Osteoblast (primary cell): ENCODE measurements around the gene F10. TPM values are rescaled to one million over a fixed set of nuclear protein-coding genes. Genes with fewer than 3 reads are reported as not detected.
"Not testable (repeated sequence)": the region's sequence is repeated elsewhere in the genome, so short reads cannot be mapped to it uniquely, and the experiment has no call there.

Experiments
- DNase-seq: peaks from one replicate; pipeline ENCODE4 v3.0.0; 2011; ENCODE audit warnings: low spot score, mixed read lengths; ENCODE audit not compliant: insufficient read length; ENCODE audit errors: missing footprints
- H2AFZ ChIP-seq: 2 replicates; pipeline ENCODE4 v1.6.0; 2011; ENCODE audit warnings: mild to moderate bottlenecking, low read length
- H3K27ac ChIP-seq: 2 replicates; pipeline ENCODE4 v1.5.1; 2011; ENCODE audit warnings: mild to moderate bottlenecking, low read depth, low read length, moderate library complexity
- H3K27me3 ChIP-seq: 2 replicates; pipeline ENCODE4 v1.6.0; 2012; ENCODE audit warnings: mild to moderate bottlenecking, control low read depth, inconsistent platforms, low read length, moderate library complexity; ENCODE audit not compliant: insufficient read depth
- H3K36me3 ChIP-seq: 2 replicates; pipeline ENCODE4 v1.5.1; 2011; ENCODE audit warnings: mild to moderate bottlenecking, low read length, control low read depth, moderate library complexity; ENCODE audit not compliant: insufficient read depth
- H3K4me1 ChIP-seq: 2 replicates; pipeline ENCODE4 v1.5.1; 2011; ENCODE audit warnings: mild to moderate bottlenecking, low read length, control low read depth, moderate library complexity; ENCODE audit not compliant: insufficient read depth
- H3K4me2 ChIP-seq: 2 replicates; pipeline ENCODE4 v1.6.0; 2011; ENCODE audit warnings: mild to moderate bottlenecking, low read length; ENCODE audit not compliant: insufficient read depth
- H3K4me3 ChIP-seq: fragments of 200-600 bp; sonication (generic); 3 replicates; pipeline ENCODE4 v1.5.1; 2012; ENCODE audit warnings: mild to moderate bottlenecking, low read length, inconsistent platforms; ENCODE audit not compliant: insufficient read depth
- H3K79me2 ChIP-seq: 2 replicates; pipeline ENCODE4 v1.6.0; 2012; ENCODE audit warnings: mild to moderate bottlenecking, low read length, control low read depth, inconsistent platforms; ENCODE audit not compliant: insufficient read depth
- H3K9me3 ChIP-seq: 2 replicates; pipeline ENCODE4 v1.5.1; 2011; ENCODE audit warnings: low read depth, low read length, control low read depth
- H4K20me1 ChIP-seq: 2 replicates; pipeline ENCODE4 v1.6.0; 2012; ENCODE audit warnings: mild to moderate bottlenecking, low read length, control low read depth; ENCODE audit not compliant: insufficient read depth
- total RNA-seq: library from RNA; depleted of rRNA; stranded (reverse); fragments of >200 nt; gene quantifications from 2 replicates; pipeline ENCODE4 v1.2.3, GENCODE V29; 2012
- TF ChIP-seq, protein P1 (sequence below): IDR thresholded peaks from 2 replicates; pipeline ENCODE4 v1.5.1; 2011; ENCODE audit warnings: mild to moderate bottlenecking, low read depth, low read length, moderate library complexity; ENCODE audit errors: extremely low read depth

F10 gene
- total RNA-seq, 1 donor, result not detected

DNA sequence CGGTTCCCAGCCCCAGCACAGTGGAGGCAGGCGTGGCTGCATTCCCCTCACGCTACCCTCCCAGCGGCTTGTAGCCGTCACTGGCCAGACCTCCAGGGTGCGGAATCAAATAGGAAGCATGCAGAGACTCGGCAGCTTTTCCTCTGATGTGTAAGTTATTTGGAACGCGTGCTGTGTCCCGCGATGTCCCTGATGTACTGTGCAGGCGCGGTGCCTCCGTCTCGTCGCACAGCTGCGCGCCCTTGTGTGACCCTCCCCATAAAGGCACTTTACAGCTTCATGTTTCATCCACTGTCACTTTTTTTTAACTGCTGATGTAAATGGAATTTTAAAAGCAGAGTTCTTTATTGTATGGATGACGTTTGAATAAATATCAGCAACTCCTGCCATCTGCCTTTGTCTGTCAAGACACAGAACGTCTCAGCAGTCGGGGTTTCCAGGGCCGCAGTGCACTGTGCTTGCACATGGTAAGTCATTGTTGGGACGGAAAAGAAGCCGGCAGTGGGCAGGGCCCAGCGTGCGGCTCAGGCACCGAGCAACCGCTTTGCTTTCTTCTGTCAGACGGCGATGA lies 24.4 kb upstream of the F10 start:
- Histone ChIP-seq H3K27me3 (peaks cover 21% of the 10 kb centered on the region), H3K4me2 (no peak overlapping the region), H3K9me3 (no peaks in the 10 kb centered on the region), H3K27ac (no peak overlapping the region), H3K79me2 (no peaks in the 10 kb centered on the region), H2AFZ (no peak overlapping the region), H3K36me3 (no peaks in the 10 kb centered on the region), H4K20me1 (no peaks in the 10 kb centered on the region), H3K4me3 (no peak overlapping the region), H3K4me1 (no peaks in the 10 kb centered on the region)
- no peak for DNase-seq
- TF ChIP-seq, protein P1, sequence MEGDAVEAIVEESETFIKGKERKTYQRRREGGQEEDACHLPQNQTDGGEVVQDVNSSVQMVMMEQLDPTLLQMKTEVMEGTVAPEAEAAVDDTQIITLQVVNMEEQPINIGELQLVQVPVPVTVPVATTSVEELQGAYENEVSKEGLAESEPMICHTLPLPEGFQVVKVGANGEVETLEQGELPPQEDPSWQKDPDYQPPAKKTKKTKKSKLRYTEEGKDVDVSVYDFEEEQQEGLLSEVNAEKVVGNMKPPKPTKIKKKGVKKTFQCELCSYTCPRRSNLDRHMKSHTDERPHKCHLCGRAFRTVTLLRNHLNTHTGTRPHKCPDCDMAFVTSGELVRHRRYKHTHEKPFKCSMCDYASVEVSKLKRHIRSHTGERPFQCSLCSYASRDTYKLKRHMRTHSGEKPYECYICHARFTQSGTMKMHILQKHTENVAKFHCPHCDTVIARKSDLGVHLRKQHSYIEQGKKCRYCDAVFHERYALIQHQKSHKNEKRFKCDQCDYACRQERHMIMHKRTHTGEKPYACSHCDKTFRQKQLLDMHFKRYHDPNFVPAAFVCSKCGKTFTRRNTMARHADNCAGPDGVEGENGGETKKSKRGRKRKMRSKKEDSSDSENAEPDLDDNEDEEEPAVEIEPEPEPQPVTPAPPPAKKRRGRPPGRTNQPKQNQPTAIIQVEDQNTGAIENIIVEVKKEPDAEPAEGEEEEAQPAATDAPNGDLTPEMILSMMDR, result no peak

DNA sequence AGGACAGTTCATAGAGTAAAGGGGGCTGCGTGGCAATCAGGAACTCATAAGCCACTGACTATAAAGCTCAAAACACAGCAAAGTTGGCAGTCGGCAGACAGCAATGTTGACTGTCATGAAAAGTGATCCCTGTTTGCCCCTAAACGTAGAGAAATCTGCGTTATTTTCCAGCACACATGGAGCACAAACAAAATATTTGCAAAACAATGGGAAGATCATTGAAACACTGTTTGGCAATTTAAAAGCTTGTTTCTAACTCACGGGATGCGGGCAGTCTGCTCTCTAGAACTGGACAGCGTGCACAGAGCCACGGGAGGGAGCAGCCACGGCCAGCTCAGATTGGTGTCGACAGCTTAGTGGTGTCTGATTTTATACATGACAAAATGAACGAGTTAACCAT lies 23.5 kb upstream of the F10 start:
- no peaks in the 10 kb centered on the region for H3K9me3 ChIP-seq
- TF ChIP-seq, protein P1, result no peak
- no peaks in the 10 kb centered on the region for H3K36me3 ChIP-seq
- H2AFZ ChIP-seq, result no peak overlapping the region
- no peak overlapping the region for H3K4me2 ChIP-seq
- no peaks in the 10 kb centered on the region for H4K20me1 ChIP-seq
- H3K4me3 ChIP-seq, result no peak overlapping the region
- H3K79me2 ChIP-seq, result no peaks in the 10 kb centered on the region
- H3K27ac ChIP-seq, result no peak overlapping the region
- DNase-seq, result no peak
- no peaks in the 10 kb centered on the region for H3K4me1 ChIP-seq
- peaks cover 21% of the 10 kb centered on the region for H3K27me3 ChIP-seq

DNA sequence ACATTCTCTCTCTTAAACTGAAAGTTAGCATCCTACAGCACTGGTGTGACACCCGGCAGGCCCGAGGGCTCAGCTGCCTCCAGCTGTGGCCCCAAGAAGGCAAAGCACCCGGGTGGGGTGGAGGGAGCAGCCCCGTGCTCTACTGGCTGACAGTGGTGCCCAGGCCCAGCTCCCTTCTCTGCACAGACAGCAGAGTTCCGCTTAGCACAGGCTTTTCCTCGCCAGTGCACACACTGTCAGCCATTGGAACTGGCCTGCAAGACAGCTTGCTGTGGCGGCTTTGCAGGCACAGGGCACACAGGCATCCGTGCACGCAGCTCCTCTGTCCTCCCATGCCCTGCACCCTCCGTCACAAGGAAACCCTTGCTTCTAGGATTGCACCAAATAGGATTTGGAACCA lies 20.3 kb upstream of the F10 start:
- not testable (repeated sequence) for H3K36me3 ChIP-seq, H3K27ac ChIP-seq, H3K4me2 ChIP-seq, DNase-seq, H4K20me1 ChIP-seq, H3K4me3 ChIP-seq, H3K79me2 ChIP-seq, H3K9me3 ChIP-seq, H2AFZ ChIP-seq, H3K4me1 ChIP-seq
- H3K27me3 ChIP-seq, result peaks cover 21% of the 10 kb centered on the region

DNA sequence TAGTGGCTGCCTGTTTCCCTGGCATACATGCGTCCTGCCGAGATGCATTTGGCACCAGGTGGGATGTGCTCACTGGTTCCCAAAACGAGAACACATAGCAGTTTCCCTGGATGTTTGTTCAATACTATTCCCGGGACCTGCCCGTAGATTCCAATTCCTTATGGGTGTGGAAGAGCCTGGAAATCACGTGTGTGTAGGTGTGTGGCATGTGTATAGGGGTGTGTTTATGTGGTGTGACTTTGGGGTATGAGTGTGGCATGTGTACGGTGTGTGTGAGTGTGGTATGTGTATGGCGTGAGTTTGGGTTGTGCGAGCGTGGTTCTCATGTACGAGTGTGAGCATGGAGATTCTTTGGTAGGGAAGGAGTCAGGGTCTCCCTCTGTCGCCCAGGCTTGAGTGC lies 19.9 kb upstream of the F10 start:
- Histone ChIP-seq H3K27ac (no peak overlapping the region), H4K20me1 (no peaks in the 10 kb centered on the region), H3K27me3 (peaks cover 21% of the 10 kb centered on the region), H3K9me3 (no peaks in the 10 kb centered on the region), H3K4me1 (no peaks in the 10 kb centered on the region), H2AFZ (no peak overlapping the region), H3K36me3 (no peaks in the 10 kb centered on the region), H3K79me2 (no peaks in the 10 kb centered on the region), H3K4me2 (no peak overlapping the region), H3K4me3 (no peak overlapping the region)
- no peak for DNase-seq
- TF ChIP-seq, protein P1, result no peak
